ENCODE data around the gene KRTAP1-3.

- TF ChIP-seq POLR2A (IDR thresholded peaks at IDR 0.05) (no peak), CTCF (IDR thresholded peaks at IDR 0.05) (no peak), EP300 (IDR thresholded peaks at IDR 0.05) (no peak)
Observed at GRCh38 chr17:41019415-41019814, 15.3 kb downstream of the KRTAP1-3 start.

Data from upper lobe of left lung (tissue), 4 donors.